Epithelial cell of umbilical artery (primary cell): ENCODE results near the gene SCAMP1. TPM values are rescaled to one million over a fixed set of nuclear protein-coding genes. Genes with fewer than 3 reads are reported as not detected.

Experiments
- total RNA-seq: library from RNA; depleted of rRNA; stranded (reverse); fragments of >200 nt; gene quantifications from 2 replicates; pipeline ENCODE4 v1.2.3, GENCODE V29; 2014

SCAMP1 gene
- total RNA-seq = 58.8 and 78.1 TPM in 2 replicates

GRCh38 chr5:78359831-78360673 lies at the start of gene SCAMP1:
Gene SCAMP1, plus strand, starts transcription at chr5:78360617. Its CDS starts 55 bp downstream, at chr5:78360672.

Other genes with a start within 250 kb of the SCAMP1 start
- 39.1 and 48.4 TPM in 2 replicates for gene AP3B1, start 65.9 kb upstream of the SCAMP1 start, total RNA-seq